Kidney glomerular epithelial cell (primary cell): ENCODE results near the gene TAX1BP1.

Experiments used
- DNase-seq: peaks from one replicate; lab custom pipeline; 2025; lab: John Stamatoyannopoulos, UW

Gene TAX1BP1

DNA sequence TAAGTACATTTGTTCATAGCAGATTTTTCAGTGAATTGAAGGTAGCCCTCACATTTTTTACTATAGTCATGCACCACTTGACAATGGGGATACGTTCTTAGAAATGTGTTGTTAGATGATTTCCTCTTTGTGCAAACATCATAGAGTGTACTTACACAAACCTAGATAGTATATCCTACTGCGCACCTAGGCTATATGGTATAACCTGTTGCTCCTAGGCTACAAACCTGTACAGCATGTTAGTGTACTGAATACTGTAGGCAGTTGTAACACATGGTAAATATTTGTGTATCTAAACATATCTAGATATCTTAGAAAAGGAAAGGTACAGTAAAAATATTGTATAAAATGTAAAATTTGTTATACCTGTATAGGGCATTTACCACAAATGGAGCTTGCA lies 41.2 kb downstream of the TAX1BP1 start:
- no peak for DNase-seq

DNA sequence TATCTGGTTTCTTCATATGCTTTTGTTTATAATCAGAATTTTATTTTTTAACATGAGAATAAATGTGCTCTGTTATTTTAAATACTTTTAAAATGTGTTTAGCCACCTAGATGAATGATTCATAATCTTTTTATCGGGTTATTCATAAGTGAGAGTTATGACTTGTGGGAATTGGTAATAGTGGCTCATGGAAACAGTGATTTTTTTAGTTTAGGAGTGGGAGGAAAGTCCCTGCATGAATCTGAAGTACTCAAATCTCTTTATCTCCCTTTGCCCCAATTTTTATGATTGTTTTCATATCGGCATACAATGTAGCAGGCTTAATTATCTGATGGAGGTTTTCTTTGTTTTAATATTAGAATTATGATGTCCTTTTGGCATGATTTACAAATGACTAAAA lies 42.9 kb downstream of the TAX1BP1 start:
- DNase-seq, result no peak

DNA sequence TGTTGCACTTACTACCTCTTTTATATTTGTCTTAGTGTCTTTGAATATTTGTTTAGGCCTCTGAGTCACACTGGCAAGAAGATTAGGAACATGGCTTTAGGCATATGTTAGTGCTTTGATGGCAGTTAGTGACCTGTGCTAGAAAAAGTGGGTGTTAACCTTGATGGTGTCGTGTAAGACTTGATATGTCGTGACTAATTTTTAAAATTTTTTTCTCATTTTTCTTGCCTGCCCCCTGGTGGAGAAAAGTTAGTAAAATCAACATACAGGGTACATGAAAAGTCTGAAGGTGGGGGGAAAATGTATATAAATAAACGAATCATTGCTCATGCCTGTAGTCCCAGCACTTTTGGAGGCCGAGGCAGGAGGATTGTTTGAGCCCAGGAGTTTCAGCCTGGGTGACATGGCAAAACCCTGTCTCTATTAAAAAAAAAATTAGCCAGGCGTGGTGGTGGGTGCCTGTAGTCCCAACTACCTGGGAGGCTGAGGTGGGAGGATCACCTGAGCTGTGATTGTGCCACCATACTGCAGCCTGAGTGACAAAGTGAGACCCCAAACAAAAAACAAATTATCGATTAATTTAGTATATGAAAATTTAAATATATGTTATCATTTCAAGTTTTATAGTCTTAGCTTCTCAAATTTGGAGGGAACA lies 44.6 kb downstream of the TAX1BP1 start:
- DNase-seq, result peak; percentile 35

DNA sequence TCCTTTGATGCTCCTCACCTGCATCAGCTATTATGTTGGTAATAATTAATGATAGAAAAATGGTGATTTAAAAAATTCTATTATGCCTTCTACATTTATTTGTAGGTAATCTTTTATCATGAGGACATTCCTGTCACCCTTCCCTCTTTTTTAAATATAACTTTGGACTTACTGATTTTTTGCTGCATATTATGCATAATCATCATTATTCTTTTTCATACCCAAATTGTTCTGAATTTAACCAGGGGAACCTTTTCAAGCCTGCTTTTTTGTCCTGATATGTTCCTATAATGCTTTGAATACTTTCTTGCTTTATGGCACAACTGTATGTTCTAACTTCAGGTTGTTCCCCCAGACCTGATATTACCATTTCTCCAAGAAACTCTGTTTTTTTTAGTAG lies 48.5 kb downstream of the TAX1BP1 start:
- no peak for DNase-seq

DNA sequence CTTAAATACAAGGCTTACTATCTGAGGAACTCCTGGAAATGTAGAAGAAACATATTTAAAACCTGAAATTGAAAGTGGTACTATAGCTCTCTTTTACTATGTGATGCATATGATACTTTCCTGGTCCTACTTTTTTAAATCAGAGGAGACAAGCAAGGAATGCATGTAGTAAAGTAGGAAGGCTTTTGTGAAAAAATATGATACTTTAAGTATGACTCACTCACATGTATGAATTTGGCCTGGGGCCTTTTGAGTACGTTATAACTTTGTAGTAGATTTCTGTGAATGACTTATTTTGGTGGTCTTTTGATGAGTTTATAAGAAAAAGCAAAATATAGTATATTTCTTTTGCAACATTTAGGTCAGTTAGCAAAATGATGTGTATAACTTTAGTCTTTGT lies 53.8 kb downstream of the TAX1BP1 start:
- no peak for DNase-seq

DNA sequence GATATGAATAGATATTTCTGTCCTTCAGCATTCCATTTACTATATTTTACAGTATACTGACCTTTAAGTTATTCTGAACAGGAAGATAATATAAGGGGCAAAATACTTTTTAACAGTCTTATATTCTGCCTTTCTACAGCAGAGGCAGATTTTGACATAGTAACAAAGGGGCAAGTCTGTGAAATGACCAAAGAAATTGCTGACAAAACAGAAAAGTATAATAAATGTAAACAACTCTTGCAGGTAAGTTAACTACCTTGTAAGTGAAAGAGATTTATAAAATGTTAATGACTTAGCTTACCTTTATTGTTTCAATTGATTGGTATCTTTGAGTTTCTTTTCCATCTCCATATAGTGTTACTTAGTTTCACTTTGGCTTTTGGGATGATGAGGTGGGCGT lies 56.0 kb downstream of the TAX1BP1 start:
- DNase-seq, result no peak

DNA sequence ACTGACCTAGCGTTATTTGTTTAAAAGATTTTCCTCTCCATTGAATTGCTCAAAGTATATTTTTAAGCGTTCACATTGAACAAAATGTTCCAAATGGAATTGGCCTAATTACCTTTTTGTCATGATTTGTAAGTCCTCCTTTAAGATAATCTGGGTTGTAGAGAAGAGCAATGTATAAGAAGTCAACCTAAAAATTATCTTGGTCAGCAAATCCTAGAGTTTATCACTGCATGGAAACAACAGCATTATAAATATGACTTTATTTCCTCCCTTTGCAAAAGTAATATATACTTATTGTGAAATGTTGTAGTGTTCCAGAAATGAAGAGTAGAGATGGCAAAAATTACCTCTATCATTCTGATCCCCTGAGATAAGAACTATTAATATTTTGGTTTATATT lies 59.2 kb downstream of the TAX1BP1 start:
- no peak for DNase-seq

DNA sequence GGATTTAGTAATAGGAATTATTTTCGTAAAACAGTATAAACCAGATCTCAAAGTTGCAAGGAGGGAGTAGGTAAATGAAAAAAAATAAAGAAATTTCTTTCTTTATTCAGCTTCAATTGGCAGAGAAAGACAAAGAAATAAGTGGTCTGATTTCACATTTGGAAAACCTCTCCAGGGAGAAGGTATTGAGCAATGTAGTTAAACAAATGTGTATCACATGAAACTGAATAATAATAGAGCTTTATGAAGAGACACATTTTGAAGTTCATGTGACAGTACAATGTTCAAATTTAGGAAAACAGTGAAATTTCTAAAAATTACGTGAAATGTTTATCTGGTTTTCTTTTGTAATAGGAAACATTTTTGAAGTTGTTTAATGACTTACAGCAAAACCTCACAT lies 63.0 kb downstream of the TAX1BP1 start:
- DNase-seq, result no peak

DNA sequence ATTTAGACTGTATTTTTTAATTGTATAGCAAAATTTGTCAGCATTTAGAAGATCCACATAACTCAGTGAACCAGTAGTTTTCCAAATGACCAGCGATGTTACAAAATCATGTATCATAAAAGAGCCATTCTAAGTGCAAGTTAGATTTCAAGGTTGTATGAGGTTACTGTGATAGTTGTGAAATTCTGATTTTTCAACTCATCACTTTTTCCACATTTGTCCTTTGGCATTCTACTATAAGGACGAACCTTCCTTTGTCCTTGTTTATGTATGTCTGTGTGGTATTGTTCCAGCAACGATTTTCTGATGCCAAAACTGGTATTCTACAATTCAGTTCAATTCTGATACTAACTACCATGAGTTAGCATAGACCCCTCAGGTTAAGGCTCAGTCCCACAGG lies 64.2 kb downstream of the TAX1BP1 start:
- DNase-seq, result no peak

DNA sequence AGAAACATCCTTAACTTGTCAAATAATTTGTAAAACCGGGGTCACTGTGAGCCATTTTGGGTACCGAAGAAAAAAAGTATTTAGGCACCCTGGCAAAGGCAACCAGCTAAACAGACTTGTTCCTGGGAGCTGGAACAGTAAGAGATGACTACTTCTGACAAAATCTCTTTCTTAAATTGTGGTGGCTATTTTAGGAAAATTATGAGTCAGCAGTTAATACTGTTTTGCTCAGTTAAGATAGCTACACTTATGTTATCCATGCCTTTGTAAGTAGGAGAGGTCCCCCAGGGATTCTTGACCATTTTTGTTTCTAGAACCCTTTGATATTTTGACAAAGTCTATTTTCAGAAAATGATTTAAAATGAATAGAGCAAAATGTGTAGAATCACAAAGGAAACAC lies 68.7 kb downstream of the TAX1BP1 start:
- peak; percentile 3 for DNase-seq

DNA sequence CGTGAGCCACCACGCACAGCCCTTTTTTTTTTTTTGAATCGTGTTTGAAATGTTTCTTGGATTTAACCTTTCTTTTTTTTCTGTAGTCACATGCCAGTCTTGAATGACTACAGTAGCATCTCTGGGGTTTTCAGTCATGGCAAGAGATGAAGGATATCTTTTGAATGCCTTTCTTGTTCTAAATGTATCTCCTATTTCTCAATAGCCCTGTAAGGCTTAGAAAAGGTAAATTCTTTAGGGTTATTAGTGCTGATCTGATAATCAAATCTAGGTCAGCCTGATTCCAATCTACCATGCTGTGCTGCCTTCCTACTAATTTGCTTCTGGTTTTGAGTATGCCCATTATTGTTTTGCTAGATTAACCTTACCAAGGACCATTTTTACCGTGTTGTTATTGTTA lies 70.2 kb downstream of the TAX1BP1 start:
- DNase-seq, result no peak

DNA sequence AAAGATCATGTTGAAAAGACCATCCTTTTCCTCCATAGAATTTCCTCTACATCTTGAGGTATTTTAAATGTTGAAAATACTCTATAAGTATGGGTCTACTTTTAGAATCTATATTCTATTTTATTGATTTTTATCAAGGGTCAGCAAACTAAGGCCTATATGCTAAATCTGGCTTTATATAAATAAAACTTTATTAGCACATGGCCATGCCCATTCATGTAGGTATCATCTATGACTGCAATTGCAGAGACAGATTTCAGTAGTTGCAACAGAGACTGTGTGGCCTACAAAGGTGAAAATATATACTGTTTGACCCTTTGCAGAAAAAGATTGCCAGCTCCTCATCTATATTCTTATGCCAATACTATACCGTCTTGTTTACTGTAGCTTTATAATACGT lies 72.7 kb downstream of the TAX1BP1 start:
- DNase-seq, result no peak

DNA sequence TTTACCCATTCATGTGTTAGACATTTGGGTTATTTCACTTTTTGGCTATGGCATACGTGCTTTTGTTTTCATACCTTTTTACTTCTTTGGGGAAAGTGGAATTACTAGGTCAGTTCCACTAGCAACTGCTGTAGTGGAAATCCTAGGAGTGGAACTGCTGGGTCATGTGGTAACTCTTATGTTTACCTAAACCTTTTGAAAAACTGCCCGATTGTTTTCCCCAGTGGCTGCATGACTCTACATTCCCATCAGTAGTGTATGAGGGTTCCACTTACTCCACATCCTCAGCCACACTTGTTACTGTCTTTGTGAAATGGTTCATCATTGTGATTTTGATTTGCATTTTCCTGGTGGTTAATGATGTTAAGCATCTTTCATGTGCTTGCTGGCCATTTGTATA lies 82.3 kb downstream of the TAX1BP1 start:
- no peak for DNase-seq

DNA sequence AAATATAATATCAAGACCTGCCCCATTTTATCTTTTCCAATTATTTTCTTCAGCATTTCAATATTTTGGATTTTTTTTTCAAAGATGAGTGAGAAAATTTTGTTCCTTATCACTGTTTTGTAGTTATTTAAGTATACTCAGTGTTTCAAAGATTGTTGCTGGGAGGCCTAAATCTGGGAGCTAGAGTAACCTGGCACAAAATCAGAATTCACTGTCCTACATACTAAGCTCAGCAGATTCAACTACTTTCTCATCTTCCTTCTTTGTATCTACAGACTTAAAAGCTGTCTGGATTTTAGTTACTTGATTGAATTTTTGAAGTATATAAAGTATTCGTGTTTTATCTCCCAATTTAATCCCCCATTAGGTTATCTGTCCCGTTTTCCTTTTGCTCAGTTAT lies 85.9 kb downstream of the TAX1BP1 start:
- no peak for DNase-seq

DNA sequence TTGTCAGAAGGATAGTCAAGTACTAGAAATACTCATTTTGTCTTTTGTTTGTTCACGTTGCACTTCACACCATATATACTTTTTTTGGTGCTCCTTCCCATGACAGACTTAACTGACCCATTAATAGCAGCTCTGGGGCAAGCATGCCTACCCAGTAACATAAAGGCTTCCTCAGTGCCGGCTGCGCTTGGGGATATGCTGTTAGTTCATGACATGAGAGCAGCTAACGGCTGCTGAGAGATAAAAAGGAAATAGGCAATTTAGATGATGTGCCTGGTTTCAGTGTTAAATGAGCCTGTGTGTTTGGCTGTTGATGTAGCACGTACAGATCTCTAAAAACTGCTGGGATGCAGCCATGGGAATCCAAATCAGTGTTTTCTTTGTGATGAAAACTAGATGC lies 86.4 kb downstream of the TAX1BP1 start:
- DNase-seq, result no peak

DNA sequence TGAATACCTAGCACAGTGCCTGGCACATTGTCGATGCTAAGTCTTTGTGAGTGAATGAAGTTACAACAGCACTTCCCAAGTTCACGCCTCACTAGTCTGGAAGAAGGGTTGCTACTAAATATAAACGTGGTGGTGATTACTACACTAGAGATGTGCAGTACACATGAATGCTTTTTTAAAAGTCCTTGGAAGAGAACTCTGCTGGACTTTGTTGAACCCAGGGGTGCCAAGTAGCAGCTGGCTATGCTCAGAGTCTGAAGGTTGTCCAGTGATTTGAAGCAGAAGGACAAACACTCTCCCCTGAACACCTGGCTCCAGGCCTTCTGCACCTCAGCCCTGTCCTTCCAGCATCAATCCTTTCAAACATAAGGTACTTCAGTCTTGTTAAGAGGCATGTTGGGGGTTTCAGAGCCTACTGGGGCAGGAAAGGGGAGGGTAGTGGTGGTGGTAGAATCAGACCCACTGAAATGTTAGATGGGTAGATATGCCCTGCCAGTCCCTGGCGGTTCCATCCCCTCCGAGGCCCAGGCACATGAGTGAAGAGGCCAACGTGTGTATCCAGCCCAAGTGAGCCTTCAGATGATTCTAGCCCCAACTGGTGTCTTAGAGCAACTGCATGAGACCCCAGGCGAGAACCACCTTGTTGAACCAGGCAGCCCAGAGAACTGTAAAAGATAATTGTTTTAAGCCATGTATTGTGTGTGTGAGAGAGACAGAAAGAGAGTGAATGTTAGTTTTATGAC lies 94.4 kb downstream of the TAX1BP1 start:
- DNase-seq, result no peak

DNA sequence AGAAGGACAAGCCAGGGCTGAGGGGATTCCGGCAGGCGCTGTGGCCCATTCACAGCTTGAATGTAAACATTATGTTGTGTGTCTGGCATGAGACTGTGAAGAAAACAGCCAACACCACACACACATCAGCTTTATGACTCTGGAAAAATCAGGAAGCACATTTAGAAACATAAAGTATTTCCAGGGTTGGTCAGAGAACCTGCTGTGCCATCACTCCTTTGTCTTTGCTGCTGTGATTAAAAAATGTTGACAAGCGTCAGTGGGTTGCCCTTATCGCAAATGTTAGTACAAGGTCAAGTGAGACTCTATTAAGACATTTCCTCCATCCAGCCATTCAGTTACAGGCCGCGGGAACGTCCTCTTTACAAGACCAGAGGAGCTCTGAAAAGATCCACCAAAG lies 95.4 kb downstream of the TAX1BP1 start:
- DNase-seq, result no peak

DNA sequence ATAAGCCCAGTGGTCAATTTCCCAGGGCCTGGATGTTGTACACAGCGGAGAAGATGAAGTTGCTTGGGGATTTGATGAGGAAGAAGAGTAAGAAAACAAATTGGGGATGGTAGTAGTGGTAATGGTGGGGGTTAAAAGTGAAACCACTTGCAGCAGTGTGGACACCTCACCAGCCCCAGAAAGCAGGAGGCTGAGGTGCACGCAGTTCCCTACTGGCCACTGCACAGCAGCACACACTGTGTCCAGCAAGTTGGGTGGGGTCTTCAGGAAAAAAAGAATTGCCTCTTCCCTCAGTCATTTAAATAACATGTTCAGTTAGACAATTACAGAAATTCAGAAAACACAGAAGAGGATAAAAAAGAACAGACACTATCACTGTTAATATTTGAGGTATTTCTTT lies 96.6 kb downstream of the TAX1BP1 start:
- DNase-seq, result no peak

DNA sequence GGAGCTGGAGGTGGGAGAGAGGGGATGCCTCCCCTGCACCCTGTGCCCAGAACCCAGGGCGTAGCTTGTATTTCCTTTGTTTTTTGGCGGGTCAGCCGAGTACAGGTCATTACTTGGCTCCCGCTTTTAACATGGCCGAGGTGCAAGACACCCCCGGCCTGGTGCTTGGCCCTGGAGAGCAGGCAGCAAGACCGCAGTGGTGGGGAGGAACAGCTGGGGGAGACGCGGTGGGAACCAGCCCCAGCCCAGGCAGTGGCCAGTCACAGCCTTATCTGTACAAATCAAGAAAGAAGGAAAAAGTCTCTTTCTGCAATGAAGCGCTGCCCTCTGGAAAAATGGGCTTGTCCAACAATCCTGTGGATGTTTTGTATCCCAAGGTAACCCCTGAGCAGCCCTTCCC lies 99.1 kb downstream of the TAX1BP1 start:
- DNase-seq, result no peak

DNA sequence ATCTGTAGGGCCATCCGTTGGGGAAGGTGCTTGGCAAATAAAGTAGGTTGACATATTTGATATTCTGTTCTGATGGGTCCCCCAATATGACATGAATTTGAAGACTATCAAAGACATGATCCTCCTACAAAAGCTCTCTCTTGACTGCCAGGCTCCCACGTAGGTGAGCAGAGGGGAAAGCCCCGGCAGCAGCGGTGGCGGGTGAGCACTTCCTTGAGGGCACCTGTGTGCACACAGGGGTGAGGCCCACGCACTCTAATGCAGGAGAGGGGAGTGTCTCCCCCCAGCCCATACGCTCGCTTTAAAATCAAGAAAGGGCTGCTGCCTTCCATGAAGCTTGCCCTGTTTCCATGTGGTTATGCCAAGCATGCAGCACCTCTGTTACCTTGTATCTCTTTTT lies 100.4 kb downstream of the TAX1BP1 start:
- DNase-seq, result no peak

DNA sequence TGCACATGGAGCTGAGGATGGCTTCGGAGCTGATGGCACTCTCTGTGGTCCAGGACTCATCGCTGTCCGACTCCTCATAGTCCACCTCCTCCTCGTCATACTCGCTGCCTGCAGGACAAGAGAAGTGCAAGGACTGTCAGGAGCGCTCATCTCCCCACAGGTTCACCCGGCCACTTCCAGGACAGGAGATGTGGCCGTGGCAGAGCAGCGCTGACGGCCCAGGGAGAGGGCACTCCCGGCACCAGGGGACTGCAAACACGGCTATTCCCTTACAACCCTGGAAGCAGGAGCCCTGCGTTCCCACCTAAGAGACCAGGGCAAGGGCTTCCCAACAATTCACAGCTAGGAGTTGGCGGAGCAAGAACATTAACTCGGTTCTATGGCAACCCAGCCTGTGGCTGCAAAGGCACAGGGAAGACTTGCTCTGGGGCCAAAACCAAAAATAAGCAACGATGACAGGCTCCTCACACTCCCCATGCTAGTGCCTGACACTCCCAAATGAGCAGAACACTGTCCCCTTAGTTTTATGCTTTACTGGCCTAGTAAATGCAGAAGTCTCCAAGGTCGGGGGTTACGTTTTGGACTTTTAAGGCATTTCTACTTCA lies 100.9 kb downstream of the TAX1BP1 start:
- no peak for DNase-seq

DNA sequence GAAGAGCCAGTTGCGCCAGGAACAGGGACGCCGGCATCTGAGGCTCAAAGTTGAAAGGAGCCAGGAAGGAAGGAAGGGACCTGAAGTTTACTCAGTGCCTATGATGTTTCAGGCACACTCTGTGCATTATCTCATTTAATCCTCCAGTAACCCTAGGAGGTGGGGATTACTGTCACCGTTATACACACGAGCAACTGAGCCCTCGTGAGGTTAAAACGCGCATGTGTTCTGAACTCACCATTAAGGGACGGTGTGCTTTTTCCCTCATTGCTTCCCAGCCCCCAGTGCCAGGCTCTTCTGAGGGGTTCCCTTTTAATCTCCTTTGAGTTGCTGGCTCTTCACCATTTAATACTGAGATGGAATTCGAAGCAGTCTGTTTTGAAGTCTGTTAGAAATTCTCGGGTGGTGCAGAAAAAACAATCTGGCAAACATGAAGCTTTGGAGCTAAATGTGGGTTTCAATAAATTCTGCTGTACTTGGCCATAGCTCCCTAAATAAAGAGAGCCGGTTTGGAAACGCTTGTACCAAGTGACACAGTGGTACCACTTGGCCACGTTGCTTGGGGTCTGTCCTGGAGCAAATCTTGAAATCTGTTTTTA lies 102.2 kb downstream of the TAX1BP1 start:
- DNase-seq, result no peak

DNA sequence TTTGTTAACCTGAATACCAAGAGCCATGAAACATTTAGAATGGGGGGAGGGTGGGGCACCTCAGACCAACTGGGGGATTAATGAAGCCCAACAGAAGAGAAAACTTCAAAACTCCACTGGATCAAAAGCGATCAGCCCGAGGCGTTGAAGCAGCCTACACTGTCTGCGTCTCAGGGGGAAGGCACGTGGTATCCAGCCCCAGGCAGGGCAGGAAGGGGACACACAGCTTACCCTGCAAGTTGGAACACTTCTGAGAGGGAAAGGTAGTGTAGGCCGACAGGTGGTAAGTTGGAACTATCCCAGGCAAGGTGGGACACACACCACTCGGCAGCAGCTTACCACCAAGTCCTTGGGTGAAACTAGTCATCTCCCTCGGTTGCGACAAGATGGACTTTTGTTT lies 102.9 kb downstream of the TAX1BP1 start:
- no peak for DNase-seq
